ENCODE results near the gene ACCS.

Gene ACCS

GRCh38 chr11:44128729-44129128 lies 62.7 kb downstream of the ACCS start:
- DNase-seq (ENCODE audit: low read depth in 2 of 3, low spot score in 1 of 3): no peak

DNA sequence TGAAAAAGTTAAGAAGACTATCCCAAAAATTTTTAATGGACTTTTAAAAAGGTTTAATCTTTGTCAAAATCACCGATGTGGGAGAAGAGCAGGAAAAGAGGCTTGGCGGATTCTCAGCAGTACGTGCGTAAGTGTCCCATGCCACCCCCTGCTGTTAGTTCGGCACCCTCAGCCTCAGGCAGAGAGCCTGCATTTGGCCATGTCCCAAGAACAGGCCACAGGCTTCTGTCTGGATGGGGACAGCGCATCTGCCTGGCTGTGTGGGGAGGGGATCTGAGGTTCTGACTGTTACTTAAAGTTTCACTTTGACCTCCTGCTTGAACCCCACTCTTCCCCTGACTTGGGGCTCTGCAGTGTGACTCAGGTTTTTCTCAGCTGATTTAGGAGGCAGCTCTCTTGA lies 64.7 kb downstream of the ACCS start:
- DNase-seq (ENCODE audit: low read depth in 2 of 3, low spot score in 1 of 3): no peak

- DNase-seq (ENCODE audit: low read depth in 2 of 3, low spot score in 1 of 3): no peak
Observed at GRCh38 chr11:44133335-44133946, 67.4 kb downstream of the ACCS start.

All from stimulated activated CD4-positive, alpha-beta T cell treated with anti-CD3 and anti-CD28 coated beads, Interleukin-12 subunit alpha, Interleukin-12 subunit beta, amount 100 ng/mL, for 48 hours (primary cell).